Left renal cortex interstitium (tissue), 4 donors: Measurements from ENCODE around the gene TMEM191B. TPM values are rescaled to one million over a fixed set of nuclear protein-coding genes. Genes with fewer than 3 reads are reported as not detected.
"Not testable (repeated sequence)": the region's sequence is repeated elsewhere in the genome, so short reads cannot be mapped to it uniquely, and the experiment has no call there.

Experiments used
- DNase-seq, 4 donors: peaks; one replicate each; pipeline ENCODE4 v3.0.0-alpha.2; 2013; ENCODE audit warnings: low read depth in 4 of 4, low spot score in 2 of 4, missing footprints in 1 of 4
- polyA plus RNA-seq, 4 donors: library from polyadenylated mRNA; unstranded; fragments of 120-200 nt; gene quantifications; one replicate each; pipeline ENCODE4 v1.2.1, GENCODE V29; 2013; ENCODE audit not compliant: insufficient read length in 4 of 4

Gene TMEM191B
- polyA plus RNA-seq, 4 donors = 0.45 to 3.9 (median 0.55) TPM; not detected in 1

GRCh38 chr22:18554280-18555256, 27.0 kb downstream of the TMEM191B start:
- DNase-seq = not testable (repeated sequence)

GRCh38 chr22:18558516-18558915, 30.9 kb downstream of the TMEM191B start:
- not testable (repeated sequence) for DNase-seq

GRCh38 chr22:18558939-18559338, 31.3 kb downstream of the TMEM191B start:
- DNase-seq = not testable (repeated sequence)

GRCh38 chr22:18560099-18560974, 32.7 kb downstream of the TMEM191B start:
- DNase-seq = not testable (repeated sequence)

- not testable (repeated sequence) for DNase-seq
Measured at GRCh38 chr22:18570509-18571246, 43.1 kb downstream of the TMEM191B start.

- DNase-seq = not testable (repeated sequence)
Measured at GRCh38 chr22:18573483-18574164, 46.0 kb downstream of the TMEM191B start.

GRCh38 chr22:18574555-18574954, 47.0 kb downstream of the TMEM191B start:
- DNase-seq = not testable (repeated sequence)

- DNase-seq = not testable (repeated sequence)
Measured at GRCh38 chr22:18575686-18576085, 48.1 kb downstream of the TMEM191B start.

GRCh38 chr22:18577090-18577818, 49.7 kb downstream of the TMEM191B start:
- DNase-seq = not testable (repeated sequence)

GRCh38 chr22:18577847-18578246, 50.2 kb downstream of the TMEM191B start:
- not testable (repeated sequence) for DNase-seq

Other genes starting within 250 kb of the TMEM191B start
- under 1 TPM in 3 of 4 donors, not detected in 1; 0.25 to 0.30 (median 0.28) TPM for gene GGTLC3, start 9.6 kb upstream of the TMEM191B start, polyA plus RNA-seq
- under 1 TPM; 0.30 to 0.51 (median 0.38) TPM for gene RIMBP3, start 84.1 kb downstream of the TMEM191B start, polyA plus RNA-seq